HG03469 (cell line): ENCODE results near the gene IL4I1.

Experiments
- ATAC-seq: cut with Tn5 transposase; IDR thresholded peaks from one replicate; pipeline ENCODE4 v1.9.1; 2021; ENCODE audit warnings: mild to moderate bottlenecking, moderate library complexity, moderate number of reproducible peaks; ENCODE audit not compliant: unreplicated experiment

The IL4I1 gene

GRCh38 chr19:49864890-49865289 is 31.8 kb downstream of the IL4I1 start:
- ATAC-seq: no peak

- no peak for ATAC-seq
Observed at GRCh38 chr19:49863935-49864320, 32.8 kb downstream of the IL4I1 start.

GRCh38 chr19:49863254-49863934 is 33.3 kb downstream of the IL4I1 start:
- ATAC-seq: no peak

- no peak for ATAC-seq
Observed at GRCh38 chr19:49862391-49863253, 34.1 kb downstream of the IL4I1 start.

- no peak for ATAC-seq
Observed at GRCh38 chr19:49861541-49862378, 34.9 kb downstream of the IL4I1 start.

- ATAC-seq: no peak
Observed at GRCh38 chr19:49861107-49861506, 35.6 kb downstream of the IL4I1 start.

- ATAC-seq: no peak
Observed at GRCh38 chr19:49860336-49861102, 36.2 kb downstream of the IL4I1 start.

- ATAC-seq: no peak
Observed at GRCh38 chr19:49859682-49860335, 36.9 kb downstream of the IL4I1 start.

- ATAC-seq: no peak
Observed at GRCh38 chr19:49858088-49858985, 38.4 kb downstream of the IL4I1 start.

- no peak for ATAC-seq
Observed at GRCh38 chr19:49857838-49858087, 38.9 kb downstream of the IL4I1 start.

- ATAC-seq: no peak
Observed at GRCh38 chr19:49857061-49857837, 39.4 kb downstream of the IL4I1 start.

GRCh38 chr19:49856574-49857021 is 40.1 kb downstream of the IL4I1 start:
- ATAC-seq: no peak

GRCh38 chr19:49855676-49856573 is 40.8 kb downstream of the IL4I1 start:
- ATAC-seq: no peak

- ATAC-seq: no peak
Observed at GRCh38 chr19:49855277-49855675, 41.4 kb downstream of the IL4I1 start.

- no peak for ATAC-seq
Observed at GRCh38 chr19:49854378-49855263, 42.1 kb downstream of the IL4I1 start.

- no peak for ATAC-seq
Observed at GRCh38 chr19:49853852-49854377, 42.8 kb downstream of the IL4I1 start.
